HCT116 (cell line): Measurements from ENCODE around the gene DCAF10. TPM values are rescaled to one million over a fixed set of nuclear protein-coding genes. Genes with fewer than 3 reads are reported as not detected.

Experiments used
- ATAC-seq: fragments of 200-7000 bp; cut with Tn5 transposase; 2 replicates; pipeline ENCODE4 v1.9.1; 2020; ENCODE audit warnings: mild to moderate bottlenecking, moderate library complexity
- BruUV-seq: library from RNA; stranded (reverse); fragments of 400-500 nt; replicated peaks from 2 replicates; lab custom pipeline; 2021; lab: Mats Ljungman, UMichigan
- CTCF ChIA-PET: fragments of 300-600 bp; sonication (Branson Sonifier 250); formaldehyde crosslinking; loops from one replicate; lab custom pipeline; 2021; ENCODE audit warnings: antibody characterized with exemption; lab: Charles Lee
- POLR2A ChIA-PET: fragments of 300-600, 350-600 bp; sonication (Branson Sonifier 250); formaldehyde crosslinking; loops from one replicate; lab custom pipeline; 2021; ENCODE audit warnings: antibody characterized with exemption; lab: Charles Lee
- RAD21 ChIA-PET, 2 experiments: fragments of 300-600 bp; sonication (Branson Sonifier 250); formaldehyde crosslinking; loops; one replicate each; lab custom pipeline; 2023; ENCODE audit warnings: low total read pairs in 2 of 2; ENCODE audit not compliant: uncharacterized antibody in 2 of 2, unreplicated experiment in 2 of 2, low non-redundant PET in 1 of 2; lab: Charles Lee
- DNase-seq: peaks from one replicate; pipeline ENCODE4 v3.0.0-alpha.2; 2010; ENCODE audit warnings: low read depth, low spot score
- H2AFZ ChIP-seq: fragments of 200-600 bp; shearing (Covaris generic), sonication (generic); 2 replicates; pipeline ENCODE4 v1.6.1; 2017; ENCODE audit warnings: low read depth, mixed run types, mixed read lengths, antibody characterized with exemption, low read length; ENCODE audit not compliant: poor library complexity, severe bottlenecking
- H3K27ac ChIP-seq: 2 replicates; pipeline ENCODE4 v1.5.1; 2012; ENCODE audit warnings: low read depth, low read length
- H3K27me3 ChIP-seq: fragments of 200-600 bp; sonication (generic); 2 replicates; pipeline ENCODE4 v1.6.1; 2016; ENCODE audit warnings: mixed run types, low read length, mixed read lengths; ENCODE audit not compliant: insufficient read depth
- H3K36me3 ChIP-seq, 2 experiments: fragments of 200-500 bp in 1 of 2; fragments of 200-600 bp in 1 of 2; sonication (Bioruptor generic) in 1 of 2; sonication (generic) in 1 of 2; 2 replicates each; pipeline versions ENCODE4 v1.5.1 to v1.6.1; 2014 to 2016; ENCODE audit warnings: low read length in 2 of 2, inconsistent platforms in 1 of 2, mixed read lengths in 1 of 2, mixed run types in 1 of 2; ENCODE audit not compliant: insufficient read depth in 2 of 2, control insufficient read depth in 1 of 2
- H3K4me1 ChIP-seq, 2 experiments: fragments of 200-600 bp in 1 of 2; sonication (generic) in 1 of 2; 2 replicates each; pipeline versions ENCODE4 v1.5.1 to v1.6.1; 2012 to 2017; ENCODE audit warnings: low read length in 2 of 2, inconsistent platforms in 1 of 2, mild to moderate bottlenecking in 1 of 2, mixed read lengths in 1 of 2, mixed run types in 1 of 2, moderate library complexity in 1 of 2; ENCODE audit not compliant: insufficient read depth in 2 of 2, control insufficient read depth in 1 of 2
- H3K4me2 ChIP-seq: fragments of 200-600 bp; sonication (generic); 2 replicates; pipeline ENCODE4 v1.6.1; 2017; ENCODE audit warnings: mixed run types, low read length, mixed read lengths
- H3K4me3 ChIP-seq, 2 experiments: fragments of 200-600 bp in 1 of 2; sonication (generic) in 1 of 2; replicated peaks in 1 of 2; 2 replicates each; pipeline ENCODE4 v1.5.1; 2011 to 2016; ENCODE audit warnings: low read length in 2 of 2, control low read depth in 1 of 2, low read depth in 1 of 2, mild to moderate bottlenecking in 1 of 2, mixed read lengths in 1 of 2, mixed run types in 1 of 2
- H3K79me2 ChIP-seq: fragments of 200-600 bp; sonication (generic); 2 replicates; pipeline ENCODE4 v1.6.1; 2017; ENCODE audit warnings: mild to moderate bottlenecking, mixed run types, low read length, moderate library complexity, mixed read lengths; ENCODE audit not compliant: insufficient read depth
- H3K9ac ChIP-seq: fragments of 200-600 bp; sonication (generic); 2 replicates; pipeline ENCODE4 v1.6.1; 2016; ENCODE audit warnings: low read length, mixed read lengths
- H3K9me2 ChIP-seq: fragments of 200-600 bp; sonication (generic), shearing (Covaris generic); 2 replicates; pipeline ENCODE4 v1.6.1; 2017; ENCODE audit warnings: mixed run types, mild to moderate bottlenecking, moderate library complexity; ENCODE audit not compliant: insufficient read depth
- H3K9me3 ChIP-seq, 2 experiments: fragments of 200-500 bp in 1 of 2; fragments of 200-600 bp in 1 of 2; sonication (Bioruptor generic) in 1 of 2; sonication (generic) in 1 of 2; 2 replicates each; pipeline ENCODE4 v1.6.1; 2014 to 2017; ENCODE audit warnings: low read length in 2 of 2, mixed read lengths in 2 of 2, inconsistent platforms in 1 of 2, low read depth in 1 of 2, mild to moderate bottlenecking in 1 of 2, mixed run types in 1 of 2, moderate library complexity in 1 of 2; ENCODE audit not compliant: control insufficient read depth in 1 of 2, insufficient read depth in 1 of 2
- H4K20me1 ChIP-seq: fragments of 200-600 bp; sonication (generic), shearing (Covaris generic); 2 replicates; pipeline ENCODE4 v1.6.1; 2017; ENCODE audit warnings: mixed run types, mild to moderate bottlenecking, moderate library complexity; ENCODE audit not compliant: insufficient read depth
- CBX3 ChIP-seq: IDR thresholded peaks from 2 replicates; pipeline ENCODE4 v1.6.1; 2012; ENCODE audit warnings: low read depth
- CEBPB ChIP-seq: IDR thresholded peaks from 2 replicates; pipeline ENCODE4 v1.6.1; 2012; ENCODE audit warnings: low read depth
- EGR1 ChIP-seq: IDR thresholded peaks from 2 replicates; pipeline ENCODE4 v1.6.1; 2012; ENCODE audit warnings: low read depth
- ELF1 ChIP-seq: IDR thresholded peaks from 2 replicates; pipeline ENCODE4 v1.6.1; 2012; ENCODE audit warnings: low read depth, borderline replicate concordance
- EZH2 ChIP-seq: fragments of 200-600 bp; sonication (generic); IDR thresholded peaks from 2 replicates; pipeline ENCODE4 v1.6.1; 2017; ENCODE audit warnings: antibody characterized with exemption, mixed run types
- JUND ChIP-seq: IDR thresholded peaks from 2 replicates; pipeline ENCODE4 v1.6.1; 2012
- MAX ChIP-seq: IDR thresholded peaks from 2 replicates; pipeline ENCODE4 v1.6.1; 2012
- POLR2A ChIP-seq: IDR thresholded peaks from 2 replicates; pipeline ENCODE4 v1.7.0; 2011; ENCODE audit warnings: borderline replicate concordance; ENCODE audit not compliant: insufficient read depth, insufficient read length; ENCODE audit errors: extremely low read depth
- POLR2AphosphoS5 ChIP-seq: IDR thresholded peaks from 2 replicates; pipeline ENCODE4 v1.6.1; 2011; ENCODE audit warnings: mild to moderate bottlenecking, low read depth, low read length, moderate library complexity
- RAD21 ChIP-seq: IDR thresholded peaks from 2 replicates; pipeline ENCODE4 v1.6.1; 2012; ENCODE audit warnings: low read depth, mild to moderate bottlenecking
- REST ChIP-seq: IDR thresholded peaks from 2 replicates; pipeline ENCODE4 v1.6.1; 2012; ENCODE audit warnings: low read depth
- SIN3A ChIP-seq: IDR thresholded peaks from 2 replicates; pipeline ENCODE4 v1.6.1; 2012; ENCODE audit warnings: low read depth
- SRF ChIP-seq: IDR thresholded peaks from 2 replicates; pipeline ENCODE4 v1.6.1; 2012; ENCODE audit warnings: low read depth
- TCF7L2 ChIP-seq: IDR thresholded peaks from 2 replicates; pipeline ENCODE4 v1.7.0; 2011; ENCODE audit warnings: borderline replicate concordance, inconsistent platforms; ENCODE audit not compliant: insufficient read depth, insufficient read length; ENCODE audit errors: extremely low read depth
- YY1 ChIP-seq: IDR thresholded peaks from 2 replicates; pipeline ENCODE4 v1.6.1; 2011; ENCODE audit warnings: low read length, low read depth, moderate library complexity, mild to moderate bottlenecking; ENCODE audit not compliant: insufficient replicate concordance; ENCODE audit errors: extremely low read depth
- ZBTB33 ChIP-seq: IDR thresholded peaks from 2 replicates; pipeline ENCODE4 v1.6.1; 2011; ENCODE audit warnings: mild to moderate bottlenecking, low read length, moderate library complexity; ENCODE audit not compliant: insufficient replicate concordance; ENCODE audit errors: extremely low read depth
- ZFX ChIP-seq: fragments of 450-650 bp; IDR thresholded peaks from 2 replicates; pipeline ENCODE4 v1.6.1; 2017
- intact Hi-C: fragments of 100-400 bp; cut with micrococcal nuclease; formaldehyde crosslinking; loops from 2 replicates; pipeline ENCODE4 v1.10.0; 2022
- total RNA-seq: library from RNA; stranded (reverse); gene quantifications from one replicate; pipeline ENCODE4 v1.2.1, GENCODE V29; 2021; ENCODE audit not compliant: unreplicated experiment
- TF ChIP-seq, protein P1 (sequence below), 3 experiments: fragments of 200-600 bp in 1 of 3; sonication (generic) in 1 of 3; IDR thresholded peaks in 2 of 3; conservative IDR thresholded peaks in 1 of 3; 2 replicates each; pipeline ENCODE4 v1.5.1; 2012 to 2017; ENCODE audit warnings: low read depth in 2 of 3, low read length in 2 of 3, antibody characterized with exemption in 1 of 3, borderline replicate concordance in 1 of 3, control low read depth in 1 of 3, mild to moderate bottlenecking in 1 of 3, mixed read lengths in 1 of 3, mixed run types in 1 of 3, moderate library complexity in 1 of 3; ENCODE audit not compliant: insufficient read depth in 1 of 3

Gene DCAF10
- total RNA-seq, 1 experiment from 2014 or later: 20.6 TPM

GRCh38 chr9:37820142-37820541 lies 19.5 kb downstream of the DCAF10 start:
- no peaks in the 10 kb centered on the region for H3K27me3 ChIP-seq
- H3K4me3 ChIP-seq: no peak overlapping the region
- no peaks in the 10 kb centered on the region for H4K20me1 ChIP-seq
- H3K4me2 ChIP-seq: no peak overlapping the region
- intact Hi-C loops: no loop called here
- no peaks in the 10 kb centered on the region for H3K9me3 ChIP-seq
- no peak for ATAC-seq
- TF ChIP-seq JUND: no peak
- TF ChIP-seq CEBPB: no peak
- no peak for TF ChIP-seq TCF7L2
- no peak for TF ChIP-seq POLR2AphosphoS5
- TF ChIP-seq YY1: no peak
- no peak for TF ChIP-seq SIN3A
- TF ChIP-seq POLR2A: no peak
- no peak for TF ChIP-seq EZH2
- no peak for TF ChIP-seq ZBTB33
- TF ChIP-seq REST: no peak
- no peak for TF ChIP-seq CBX3
- no peak for TF ChIP-seq ELF1
- TF ChIP-seq RAD21: no peak
- TF ChIP-seq EGR1: no peak
- TF ChIP-seq, protein P1, sequence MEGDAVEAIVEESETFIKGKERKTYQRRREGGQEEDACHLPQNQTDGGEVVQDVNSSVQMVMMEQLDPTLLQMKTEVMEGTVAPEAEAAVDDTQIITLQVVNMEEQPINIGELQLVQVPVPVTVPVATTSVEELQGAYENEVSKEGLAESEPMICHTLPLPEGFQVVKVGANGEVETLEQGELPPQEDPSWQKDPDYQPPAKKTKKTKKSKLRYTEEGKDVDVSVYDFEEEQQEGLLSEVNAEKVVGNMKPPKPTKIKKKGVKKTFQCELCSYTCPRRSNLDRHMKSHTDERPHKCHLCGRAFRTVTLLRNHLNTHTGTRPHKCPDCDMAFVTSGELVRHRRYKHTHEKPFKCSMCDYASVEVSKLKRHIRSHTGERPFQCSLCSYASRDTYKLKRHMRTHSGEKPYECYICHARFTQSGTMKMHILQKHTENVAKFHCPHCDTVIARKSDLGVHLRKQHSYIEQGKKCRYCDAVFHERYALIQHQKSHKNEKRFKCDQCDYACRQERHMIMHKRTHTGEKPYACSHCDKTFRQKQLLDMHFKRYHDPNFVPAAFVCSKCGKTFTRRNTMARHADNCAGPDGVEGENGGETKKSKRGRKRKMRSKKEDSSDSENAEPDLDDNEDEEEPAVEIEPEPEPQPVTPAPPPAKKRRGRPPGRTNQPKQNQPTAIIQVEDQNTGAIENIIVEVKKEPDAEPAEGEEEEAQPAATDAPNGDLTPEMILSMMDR (IDR thresholded peaks at IDR 0.05 in 2 of 3, conservative IDR thresholded peaks at IDR 0.05 in 1 of 3; ENCODE audit: borderline replicate concordance in 1 of 3, insufficient read depth in 1 of 3, low read depth in 2 of 3, low read length in 2 of 3): no peak
- no peak for TF ChIP-seq SRF
- no peak for TF ChIP-seq MAX
- no peak for TF ChIP-seq ZFX
- TF ChIP-seq, all 23 proteins: peak for 0
- ChIA-PET RAD21 (no interaction called here), POLR2A (no interaction called here), CTCF (no interaction called here)
- Histone ChIP-seq H3K4me1 (no peaks in the 10 kb centered on the region), H3K9ac (no peak overlapping the region), H2AFZ (no peak overlapping the region), H3K9me2 (no peaks in the 10 kb centered on the region), H3K27ac (no peak overlapping the region), H3K36me3 (peaks cover 0 to 12% of the 10 kb centered on the region in 2 experiments; a peak in 2 of 4 replicates), H3K79me2 (peaks cover 10% of the 10 kb centered on the region; the same call in 1 of the 2 replicates)
- no TSS peak for BruUV-seq
- DNase-seq: no peak
